Measurements from ENCODE around the gene MICOS13.

DNA sequence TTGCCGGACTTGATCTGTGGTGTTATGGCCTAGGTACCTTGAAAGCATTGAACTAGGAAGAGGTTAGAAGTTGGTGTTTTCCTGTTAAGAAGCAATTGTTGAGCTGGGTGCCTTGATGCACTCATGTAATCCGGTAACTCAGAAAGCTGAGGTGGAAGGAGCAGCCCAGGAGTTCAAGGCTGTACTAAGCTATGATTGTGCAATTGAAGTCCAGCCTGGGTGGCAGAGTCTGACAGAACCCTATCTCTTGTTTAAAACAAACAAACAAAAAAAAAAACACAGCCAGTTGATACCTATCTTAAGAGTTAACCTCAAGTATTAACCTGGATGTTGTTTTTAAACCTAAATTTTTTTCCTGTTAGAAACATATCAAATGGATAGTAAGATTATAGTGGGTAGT lies 38.1 kb downstream of the MICOS13 start:
- TF ChIP-seq, protein P1, sequence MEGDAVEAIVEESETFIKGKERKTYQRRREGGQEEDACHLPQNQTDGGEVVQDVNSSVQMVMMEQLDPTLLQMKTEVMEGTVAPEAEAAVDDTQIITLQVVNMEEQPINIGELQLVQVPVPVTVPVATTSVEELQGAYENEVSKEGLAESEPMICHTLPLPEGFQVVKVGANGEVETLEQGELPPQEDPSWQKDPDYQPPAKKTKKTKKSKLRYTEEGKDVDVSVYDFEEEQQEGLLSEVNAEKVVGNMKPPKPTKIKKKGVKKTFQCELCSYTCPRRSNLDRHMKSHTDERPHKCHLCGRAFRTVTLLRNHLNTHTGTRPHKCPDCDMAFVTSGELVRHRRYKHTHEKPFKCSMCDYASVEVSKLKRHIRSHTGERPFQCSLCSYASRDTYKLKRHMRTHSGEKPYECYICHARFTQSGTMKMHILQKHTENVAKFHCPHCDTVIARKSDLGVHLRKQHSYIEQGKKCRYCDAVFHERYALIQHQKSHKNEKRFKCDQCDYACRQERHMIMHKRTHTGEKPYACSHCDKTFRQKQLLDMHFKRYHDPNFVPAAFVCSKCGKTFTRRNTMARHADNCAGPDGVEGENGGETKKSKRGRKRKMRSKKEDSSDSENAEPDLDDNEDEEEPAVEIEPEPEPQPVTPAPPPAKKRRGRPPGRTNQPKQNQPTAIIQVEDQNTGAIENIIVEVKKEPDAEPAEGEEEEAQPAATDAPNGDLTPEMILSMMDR (conservative IDR thresholded peaks at IDR 0.05): no peak
- no peak for TF ChIP-seq ZFX (IDR thresholded peaks at IDR 0.05)
